Astrocyte of the cerebellum (primary cell): ENCODE measurements around the gene POLK.
A peak's percentile ranks its signal among the peaks of the same experiment; 100 is the strongest.
"Not testable (repeated sequence)": the region's sequence is repeated elsewhere in the genome, so short reads cannot be mapped to it uniquely, and the experiment has no call there.

Source experiments
- DNase-seq: peaks from one replicate; pipeline ENCODE4 v3.0.0-alpha.2; 2011; ENCODE audit warnings: low read depth
- H3K4me3 ChIP-seq: 2 replicates; pipeline ENCODE4 v1.5.1; 2011; ENCODE audit warnings: mild to moderate bottlenecking, low read depth, low read length, moderate library complexity
- CTCF ChIP-seq: IDR thresholded peaks from 2 replicates; pipeline ENCODE4 v1.5.1; 2012; ENCODE audit warnings: low read length, low read depth, moderate library complexity, mild to moderate bottlenecking; ENCODE audit errors: missing control alignments
- in situ Hi-C: cut with HindIII; loops from 2 replicates; pipeline ENCODE4 v1.10.0; 2017; ENCODE audit warnings: low sequenced_read_pairs

The POLK gene

GRCh38 chr5:75491621-75492020 lies 20.1 kb upstream of the POLK start:
- H3K4me3 ChIP-seq: no peak overlapping the region
- in situ Hi-C loops: no loop called here
- no peak for TF ChIP-seq CTCF
- no peak for DNase-seq

DNA sequence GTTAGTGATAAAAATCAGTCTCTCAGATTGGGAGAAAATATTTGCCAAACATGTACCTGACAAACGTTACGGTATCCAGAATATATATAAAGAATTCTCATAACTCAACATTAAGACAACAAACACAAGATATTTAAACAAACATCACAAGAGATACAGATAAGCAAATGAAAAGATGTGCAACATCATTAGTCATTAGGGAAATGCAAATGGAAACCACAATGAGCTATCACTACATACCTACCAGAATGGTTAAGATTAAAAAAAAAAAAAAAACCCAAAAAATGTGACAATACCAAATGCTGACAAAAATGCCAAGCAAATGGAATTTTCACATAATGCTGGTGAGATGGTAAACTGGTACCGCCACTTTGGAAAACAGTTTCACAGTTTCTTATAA lies 15.7 kb upstream of the POLK start:
- TF ChIP-seq CTCF: no peak
- in situ Hi-C loops: no loop called here
- no peak for DNase-seq
- no peak overlapping the region for H3K4me3 ChIP-seq

DNA sequence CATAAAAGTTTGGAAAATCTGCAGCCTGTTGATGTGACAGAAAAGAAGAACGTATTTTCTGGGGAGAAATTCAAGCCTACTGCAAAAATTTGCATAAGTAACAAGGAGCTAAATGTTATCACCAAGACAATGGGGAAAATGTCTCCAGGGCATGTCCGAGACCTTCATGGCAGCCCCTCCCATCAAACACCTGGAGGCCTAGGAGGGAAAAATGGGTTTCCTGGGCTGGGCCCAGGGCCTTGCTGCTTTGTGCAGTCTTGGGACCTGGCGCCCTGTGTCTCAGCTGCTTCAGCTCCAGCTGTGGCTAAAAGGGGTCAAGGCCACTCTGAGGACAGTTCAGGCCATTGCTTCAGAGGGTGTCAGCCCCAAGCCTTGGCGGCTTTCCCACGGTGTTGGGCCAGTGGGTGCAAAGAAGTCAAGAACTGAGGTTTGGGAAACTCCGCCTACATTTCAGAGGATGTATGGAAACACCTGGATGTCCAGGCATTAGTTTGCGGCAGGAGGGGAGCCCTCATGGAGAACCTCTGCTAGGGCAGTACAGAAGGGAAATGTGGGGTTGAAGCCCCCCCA lies 13.4 kb upstream of the POLK start:
- no peak for TF ChIP-seq CTCF
- in situ Hi-C loops: no loop called here
- no peak overlapping the region for H3K4me3 ChIP-seq
- DNase-seq: no peak

GRCh38 chr5:75498875-75499274 lies 12.8 kb upstream of the POLK start:
- DNase-seq, in situ Hi-C loops, H3K4me3 ChIP-seq: not testable (repeated sequence)

GRCh38 chr5:75505112-75505511 lies 6.6 kb upstream of the POLK start:
- in situ Hi-C loops: not testable (repeated sequence)

DNA sequence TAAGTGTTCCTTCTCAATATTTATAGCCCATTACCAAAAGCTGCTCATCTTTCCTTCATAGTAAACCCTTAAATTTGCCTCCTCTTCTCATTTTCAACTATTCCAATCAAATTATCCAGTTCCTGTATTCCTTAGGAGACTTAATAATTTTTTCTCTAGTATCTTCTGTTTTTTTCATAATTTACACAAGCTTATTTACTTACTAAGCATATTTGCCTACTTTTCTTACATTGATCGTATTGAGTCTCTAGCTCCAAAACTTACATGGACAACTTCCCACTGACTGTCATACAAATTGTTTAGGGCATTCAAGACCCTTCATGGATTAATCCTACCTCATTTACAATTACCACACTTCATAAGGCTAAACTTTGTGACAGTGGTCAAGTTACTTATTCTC lies 3.9 kb upstream of the POLK start:
- no peak overlapping the region for H3K4me3 ChIP-seq
- TF ChIP-seq CTCF: no peak
- in situ Hi-C loops: no loop called here
- no peak for DNase-seq

More at GRCh38 chr5:75505112-75505511, 6.6 kb upstream of the POLK start:
- not testable (repeated sequence) for H3K4me3 ChIP-seq, DNase-seq

DNA sequence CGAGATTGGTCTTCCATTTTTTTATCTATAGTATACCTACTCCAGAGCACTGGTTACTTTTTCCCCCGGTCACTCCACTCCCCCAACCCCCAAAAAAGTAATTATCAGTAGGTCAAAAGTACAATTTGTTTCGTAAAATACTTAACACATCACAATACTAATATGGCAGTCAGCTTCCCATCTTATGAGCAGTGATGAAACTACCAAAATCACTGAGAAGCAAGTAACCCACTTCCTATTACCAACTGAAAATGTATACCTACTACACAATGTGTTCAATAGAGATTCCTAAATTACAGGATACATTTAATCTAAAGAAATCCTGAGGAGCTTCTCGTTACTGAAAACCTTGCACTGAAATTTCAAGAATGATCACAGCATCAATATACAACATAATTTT lies 2.1 kb upstream of the POLK start:
- no peak for DNase-seq
- no peak for TF ChIP-seq CTCF
- in situ Hi-C loops: no loop called here
- peak overlapping the region; percentile 78 for H3K4me3 ChIP-seq

GRCh38 chr5:75509956-75510355 lies 1.7 kb upstream of the POLK start:
- H3K4me3 ChIP-seq: peak overlapping the region; percentile 78
- DNase-seq: no peak
- in situ Hi-C loops: no loop called here
- no peak for TF ChIP-seq CTCF
